PC-9 (cell line): ENCODE data around the gene NTNG1. TPM values are rescaled to one million over a fixed set of nuclear protein-coding genes. Genes with fewer than 3 reads are reported as not detected.

Experiments used
- BruUV-seq: library from RNA; stranded (reverse); fragments of 400-500 nt; replicated peaks from 2 replicates; lab custom pipeline; 2021; lab: Mats Ljungman, UMichigan
- CTCF ChIA-PET: fragments of 300-600 bp; sonication (Branson Sonifier 250); formaldehyde crosslinking; loops from one replicate; lab custom pipeline; 2022; ENCODE audit warnings: antibody characterized with exemption; lab: Charles Lee
- POLR2A ChIA-PET: fragments of 300-600 bp; sonication (Branson Sonifier 250); formaldehyde crosslinking; loops from one replicate; lab custom pipeline; 2022; ENCODE audit warnings: antibody characterized with exemption; ENCODE audit not compliant: unreplicated experiment; lab: Charles Lee
- DNase-seq, 2 experiments: peaks; one replicate each; pipeline versions ENCODE4 v3.0.0 to v3.0.0-alpha.2; 2015 to 2022; ENCODE audit warnings: mixed read lengths in 1 of 2
- H2AFZ ChIP-seq: fragments of 200-600 bp; sonication (generic); 2 replicates; pipeline ENCODE4 v1.8.1; 2017; ENCODE audit warnings: antibody characterized with exemption
- H3F3A ChIP-seq: fragments of 200-600 bp; sonication (generic); 2 replicates; pipeline ENCODE4 v1.8.1; 2017; ENCODE audit warnings: antibody characterized with exemption, mild to moderate bottlenecking, low read depth; ENCODE audit not compliant: insufficient read depth
- H3K27ac ChIP-seq: fragments of 200-600 bp; sonication (generic); 2 replicates; pipeline ENCODE4 v1.6.1; 2016; ENCODE audit warnings: mixed run types
- H3K27me3 ChIP-seq: fragments of 200-600 bp; sonication (generic); 2 replicates; pipeline ENCODE4 v1.6.1; 2016; ENCODE audit warnings: low read depth, mixed run types; ENCODE audit not compliant: insufficient read depth
- H3K36me3 ChIP-seq: fragments of 200-600 bp; sonication (generic); 2 replicates; pipeline ENCODE4 v1.6.1; 2016; ENCODE audit warnings: low read depth, mixed run types
- H3K4me1 ChIP-seq: fragments of 200-600 bp; sonication (generic); replicated peaks from 2 replicates; pipeline ENCODE4 v1.6.1; 2016; ENCODE audit warnings: mixed run types; ENCODE audit not compliant: insufficient read depth
- H3K4me2 ChIP-seq: fragments of 200-600 bp; sonication (generic); 2 replicates; pipeline ENCODE4 v1.6.1; 2017; ENCODE audit warnings: mixed run types
- H3K4me3 ChIP-seq: fragments of 200-600 bp; sonication (generic); 2 replicates; pipeline ENCODE4 v1.6.1; 2016; ENCODE audit warnings: mixed run types
- H3K79me2 ChIP-seq: fragments of 200-600 bp; sonication (generic); 2 replicates; pipeline ENCODE4 v1.6.1; 2017; ENCODE audit warnings: low read depth, mixed run types
- H3K9me2 ChIP-seq: fragments of 200-600 bp; sonication (generic); 2 replicates; pipeline ENCODE4 v1.8.1; 2017; ENCODE audit warnings: mild to moderate bottlenecking; ENCODE audit not compliant: insufficient read depth
- H3K9me3 ChIP-seq: fragments of 200-600 bp; sonication (generic); 2 replicates; pipeline ENCODE4 v1.8.1; 2016; ENCODE audit warnings: low read depth; ENCODE audit not compliant: insufficient read depth
- H4K20me1 ChIP-seq: fragments of 200-600 bp; sonication (generic); 2 replicates; pipeline ENCODE4 v1.8.1; 2017; ENCODE audit not compliant: insufficient read depth
- EZH2 ChIP-seq: fragments of 200-600 bp; sonication (generic); IDR thresholded peaks from 2 replicates; pipeline ENCODE4 v1.8.0; 2017; ENCODE audit warnings: antibody characterized with exemption, low read depth
- intact Hi-C: fragments of 100-400 bp; cut with micrococcal nuclease; formaldehyde crosslinking; loops from one replicate; pipeline ENCODE4 v1.10.0; 2022; ENCODE audit not compliant: unreplicated experiment
- total RNA-seq: library from RNA; stranded (reverse); gene quantifications from 2 replicates; pipeline ENCODE4 v1.2.3, GENCODE V29; 2021
- TF ChIP-seq, protein P1 (sequence below): fragments of 200-600 bp; sonication (generic); conservative IDR thresholded peaks from 2 replicates; pipeline ENCODE4 v1.6.1; 2017; ENCODE audit warnings: mixed run types, antibody characterized with exemption, mild to moderate bottlenecking, moderate library complexity

Gene NTNG1
- total RNA-seq, 1 experiment from 2014 or later = not detected

DNA sequence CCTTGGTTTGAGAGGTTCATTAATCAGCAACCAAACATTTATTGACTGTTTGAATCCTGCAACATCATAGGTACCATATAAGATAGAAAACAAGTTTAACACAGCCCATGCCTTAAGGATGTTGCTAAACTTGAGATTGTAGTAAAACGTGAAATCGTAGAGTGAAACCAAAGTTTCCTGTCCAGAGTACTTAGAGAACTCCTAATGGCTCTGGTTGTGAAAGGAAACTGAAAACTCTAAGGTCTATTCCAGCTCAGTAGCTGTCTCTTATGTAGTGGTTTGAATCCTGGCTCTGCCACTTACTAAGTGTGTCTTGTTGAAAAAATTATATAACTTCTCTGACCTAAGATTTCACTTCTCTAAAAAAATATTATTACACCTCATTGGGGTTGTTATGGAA, 310.9 kb downstream of the NTNG1 start:
- Histone ChIP-seq H3K36me3 (no peaks in the 10 kb centered on the region), H3K4me2 (no peak overlapping the region), H3K27ac (no peak overlapping the region), H3K4me3 (no peak overlapping the region), H3K27me3 (no peaks in the 10 kb centered on the region), H3F3A (no peaks in the 10 kb centered on the region), H2AFZ (no peak overlapping the region), H3K9me2 (no peaks in the 10 kb centered on the region), H4K20me1 (no peaks in the 10 kb centered on the region), H3K9me3 (no peaks in the 10 kb centered on the region), H3K4me1 (no peaks in the 10 kb centered on the region), H3K79me2 (no peaks in the 10 kb centered on the region)
- intact Hi-C loops = no loop called here
- ChIA-PET POLR2A (no interaction called here), CTCF (no interaction called here)
- no peak for TF ChIP-seq EZH2
- TF ChIP-seq, protein P1, sequence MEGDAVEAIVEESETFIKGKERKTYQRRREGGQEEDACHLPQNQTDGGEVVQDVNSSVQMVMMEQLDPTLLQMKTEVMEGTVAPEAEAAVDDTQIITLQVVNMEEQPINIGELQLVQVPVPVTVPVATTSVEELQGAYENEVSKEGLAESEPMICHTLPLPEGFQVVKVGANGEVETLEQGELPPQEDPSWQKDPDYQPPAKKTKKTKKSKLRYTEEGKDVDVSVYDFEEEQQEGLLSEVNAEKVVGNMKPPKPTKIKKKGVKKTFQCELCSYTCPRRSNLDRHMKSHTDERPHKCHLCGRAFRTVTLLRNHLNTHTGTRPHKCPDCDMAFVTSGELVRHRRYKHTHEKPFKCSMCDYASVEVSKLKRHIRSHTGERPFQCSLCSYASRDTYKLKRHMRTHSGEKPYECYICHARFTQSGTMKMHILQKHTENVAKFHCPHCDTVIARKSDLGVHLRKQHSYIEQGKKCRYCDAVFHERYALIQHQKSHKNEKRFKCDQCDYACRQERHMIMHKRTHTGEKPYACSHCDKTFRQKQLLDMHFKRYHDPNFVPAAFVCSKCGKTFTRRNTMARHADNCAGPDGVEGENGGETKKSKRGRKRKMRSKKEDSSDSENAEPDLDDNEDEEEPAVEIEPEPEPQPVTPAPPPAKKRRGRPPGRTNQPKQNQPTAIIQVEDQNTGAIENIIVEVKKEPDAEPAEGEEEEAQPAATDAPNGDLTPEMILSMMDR = no peak
- no peak for DNase-seq
- BruUV-seq = no TSS peak

DNA sequence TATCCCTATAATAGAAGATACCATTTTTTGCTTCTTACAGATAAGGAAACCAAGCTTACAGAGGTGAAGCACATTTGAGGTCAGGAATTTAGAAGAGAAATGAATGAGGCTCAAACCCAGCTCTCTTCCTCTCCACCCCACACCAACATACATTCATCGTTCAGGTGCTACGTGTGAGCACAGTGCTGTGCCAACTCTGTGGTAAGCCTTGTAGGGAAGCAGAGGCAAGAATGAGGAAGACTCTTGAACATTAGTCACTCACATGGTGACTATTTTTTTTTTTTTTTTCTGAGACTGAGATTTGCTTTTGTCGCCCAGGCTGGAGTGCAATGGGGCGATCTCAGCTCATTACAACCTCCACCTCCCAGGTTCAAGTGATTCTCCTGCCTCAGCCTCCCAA, 314.0 kb downstream of the NTNG1 start:
- Histone ChIP-seq H3F3A (no peaks in the 10 kb centered on the region), H3K4me1 (no peaks in the 10 kb centered on the region), H3K4me3 (no peak overlapping the region), H3K9me3 (no peaks in the 10 kb centered on the region), H3K27ac (no peak overlapping the region), H4K20me1 (no peaks in the 10 kb centered on the region), H3K79me2 (no peaks in the 10 kb centered on the region), H2AFZ (no peak overlapping the region), H3K9me2 (no peaks in the 10 kb centered on the region), H3K4me2 (no peak overlapping the region), H3K27me3 (no peaks in the 10 kb centered on the region), H3K36me3 (no peaks in the 10 kb centered on the region)
- intact Hi-C loops = no loop called here
- no TSS peak for BruUV-seq
- DNase-seq = no peak
- ChIA-PET POLR2A (no interaction called here), CTCF (no interaction called here)
- TF ChIP-seq, protein P1 = no peak
- TF ChIP-seq EZH2 = no peak

DNA sequence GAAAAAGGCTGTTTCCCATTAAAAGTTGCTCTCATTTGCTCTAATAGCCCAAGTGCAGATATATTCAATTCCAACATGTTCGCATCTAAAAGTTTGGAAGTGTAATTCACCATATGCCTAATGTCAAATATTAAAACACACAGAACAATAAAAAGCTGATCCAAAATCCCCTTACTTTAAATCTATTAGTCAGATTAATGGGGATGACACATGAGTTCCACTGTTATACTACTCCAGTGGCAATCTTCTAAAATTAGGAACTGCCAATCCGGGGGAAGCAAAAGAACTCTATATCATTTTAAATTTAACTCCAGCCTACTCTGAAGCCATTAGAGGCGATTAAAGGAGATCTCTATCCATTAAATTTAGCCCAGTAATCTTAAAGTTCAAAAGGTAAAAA, 317.1 kb downstream of the NTNG1 start:
- no peaks in the 10 kb centered on the region for H3K36me3 ChIP-seq
- TF ChIP-seq, protein P1 = no peak
- no peak for TF ChIP-seq EZH2
- no peak for DNase-seq
- ChIA-PET CTCF (no interaction called here), POLR2A (no interaction called here)
- no TSS peak for BruUV-seq
- H2AFZ ChIP-seq = no peak overlapping the region
- no peaks in the 10 kb centered on the region for H3K79me2 ChIP-seq
- H3K27me3 ChIP-seq = no peaks in the 10 kb centered on the region
- no peak overlapping the region for H3K4me2 ChIP-seq
- no peak overlapping the region for H3K4me3 ChIP-seq
- no peaks in the 10 kb centered on the region for H3F3A ChIP-seq
- intact Hi-C loops = no loop called here
- H3K27ac ChIP-seq = no peak overlapping the region
- H4K20me1 ChIP-seq = no peaks in the 10 kb centered on the region
- H3K9me2 ChIP-seq = no peaks in the 10 kb centered on the region
- H3K9me3 ChIP-seq = no peaks in the 10 kb centered on the region
- H3K4me1 ChIP-seq = no peaks in the 10 kb centered on the region
